ENCODE measurements around the gene SH3BP5L. TPM values are rescaled to one million over a fixed set of nuclear protein-coding genes. Genes with fewer than 3 reads are reported as not detected.

The SH3BP5L gene
- total RNA-seq, 1 donor from 2014 or later, result 21.3 TPM

DNA sequence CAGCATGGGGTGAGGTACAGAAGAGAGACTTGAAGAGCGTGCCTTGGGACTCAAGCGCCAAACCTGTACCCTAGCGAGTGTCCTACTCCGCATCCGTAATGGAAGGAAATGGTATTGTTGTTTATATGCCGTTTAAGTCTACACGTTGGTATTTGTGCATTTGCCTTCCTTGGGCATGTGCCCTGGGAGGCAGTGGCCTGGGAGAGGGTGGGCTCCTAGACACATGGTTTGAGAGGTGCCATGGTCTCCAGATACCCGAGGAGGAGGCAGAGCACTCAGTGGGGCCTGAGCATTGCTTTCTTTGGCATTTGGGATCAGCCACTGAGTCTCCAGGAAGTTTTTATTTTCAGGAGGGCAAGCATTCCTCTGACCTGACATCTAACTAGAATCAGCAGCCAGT is 18.8 kb upstream of the SH3BP5L start:
- H3K9me3 ChIP-seq, result no peaks in the 10 kb centered on the region
- H3K4me1 ChIP-seq, result peaks cover 29% of the 10 kb centered on the region
- no peak for ATAC-seq
- TF ChIP-seq, protein P1, sequence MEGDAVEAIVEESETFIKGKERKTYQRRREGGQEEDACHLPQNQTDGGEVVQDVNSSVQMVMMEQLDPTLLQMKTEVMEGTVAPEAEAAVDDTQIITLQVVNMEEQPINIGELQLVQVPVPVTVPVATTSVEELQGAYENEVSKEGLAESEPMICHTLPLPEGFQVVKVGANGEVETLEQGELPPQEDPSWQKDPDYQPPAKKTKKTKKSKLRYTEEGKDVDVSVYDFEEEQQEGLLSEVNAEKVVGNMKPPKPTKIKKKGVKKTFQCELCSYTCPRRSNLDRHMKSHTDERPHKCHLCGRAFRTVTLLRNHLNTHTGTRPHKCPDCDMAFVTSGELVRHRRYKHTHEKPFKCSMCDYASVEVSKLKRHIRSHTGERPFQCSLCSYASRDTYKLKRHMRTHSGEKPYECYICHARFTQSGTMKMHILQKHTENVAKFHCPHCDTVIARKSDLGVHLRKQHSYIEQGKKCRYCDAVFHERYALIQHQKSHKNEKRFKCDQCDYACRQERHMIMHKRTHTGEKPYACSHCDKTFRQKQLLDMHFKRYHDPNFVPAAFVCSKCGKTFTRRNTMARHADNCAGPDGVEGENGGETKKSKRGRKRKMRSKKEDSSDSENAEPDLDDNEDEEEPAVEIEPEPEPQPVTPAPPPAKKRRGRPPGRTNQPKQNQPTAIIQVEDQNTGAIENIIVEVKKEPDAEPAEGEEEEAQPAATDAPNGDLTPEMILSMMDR (IDR thresholded peaks at IDR 0.05), result no peak
- intact Hi-C loops (cut with DNase I), result no loop called here
- DNase-seq, result no peak
- H3K36me3 ChIP-seq, result peaks cover 53% of the 10 kb centered on the region
- H3K27ac ChIP-seq, result no peak overlapping the region
- H3K27me3 ChIP-seq, result no peaks in the 10 kb centered on the region
- H3K4me3 ChIP-seq, result no peak overlapping the region

DNA sequence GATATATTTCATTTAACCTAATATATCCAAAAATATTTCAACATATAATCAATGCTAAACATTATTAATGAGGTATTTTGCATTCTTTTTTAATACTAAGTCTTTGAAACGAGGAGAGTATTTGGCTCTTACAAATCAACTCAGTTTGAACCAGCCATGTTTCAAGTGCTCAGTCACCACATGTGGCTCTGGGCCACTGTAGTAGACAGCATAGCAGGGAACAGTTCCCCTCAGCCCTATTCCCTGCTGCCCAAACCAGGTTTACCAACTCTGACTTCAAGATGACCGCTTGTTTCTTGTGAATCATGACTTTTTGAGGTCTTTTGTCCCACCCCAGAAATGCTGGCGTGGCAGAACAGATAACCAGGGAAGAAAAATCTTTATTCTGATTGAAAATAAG is 18.0 kb upstream of the SH3BP5L start:
- no peak overlapping the region for H3K4me3 ChIP-seq
- ATAC-seq (no peak), DNase-seq (no peak)
- intact Hi-C loops (cut with DNase I), result no loop called here
- peaks cover 32% of the 10 kb centered on the region for H3K4me1 ChIP-seq
- H3K27ac ChIP-seq, result no peak overlapping the region
- no peaks in the 10 kb centered on the region for H3K9me3 ChIP-seq
- peaks cover 45% of the 10 kb centered on the region for H3K36me3 ChIP-seq
- TF ChIP-seq, protein P1 (IDR thresholded peaks at IDR 0.05), result no peak
- no peaks in the 10 kb centered on the region for H3K27me3 ChIP-seq

DNA sequence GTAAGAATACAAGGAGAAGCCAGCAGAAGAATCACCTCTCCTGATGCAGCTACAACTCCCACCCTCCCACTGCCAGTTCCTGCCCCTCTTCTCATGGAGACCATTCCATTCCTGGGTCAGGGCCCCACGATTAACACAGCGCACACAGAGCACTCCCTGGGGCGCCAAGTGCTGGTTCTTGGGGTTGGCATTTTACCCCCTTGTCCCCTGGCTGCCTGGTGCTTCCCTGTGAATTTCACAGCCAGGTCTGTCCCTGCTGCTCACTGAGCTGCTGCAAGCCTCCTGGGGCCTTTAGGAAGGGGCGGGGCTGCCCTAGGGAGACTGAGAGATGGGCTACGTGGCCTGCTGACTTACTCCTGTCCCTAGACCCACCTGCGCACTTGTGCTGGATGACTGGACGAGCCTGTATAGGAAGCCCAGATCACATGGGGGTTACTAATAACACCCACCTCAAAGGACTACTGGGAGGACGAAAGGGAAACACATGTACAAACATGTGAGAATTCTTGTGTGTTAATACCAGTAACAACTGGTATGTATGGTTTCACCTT is 17.1 kb upstream of the SH3BP5L start:
- H3K27me3 ChIP-seq, result no peaks in the 10 kb centered on the region
- no peaks in the 10 kb centered on the region for H3K9me3 ChIP-seq
- no peak overlapping the region for H3K4me3 ChIP-seq
- H3K27ac ChIP-seq, result no peak overlapping the region
- ATAC-seq, result no peak
- TF ChIP-seq, protein P1 (IDR thresholded peaks at IDR 0.05), result no peak
- DNase-seq, result no peak
- intact Hi-C loops (cut with DNase I), result no loop called here
- H3K36me3 ChIP-seq, result peaks cover 36% of the 10 kb centered on the region
- H3K4me1 ChIP-seq, result peaks cover 32% of the 10 kb centered on the region

DNA sequence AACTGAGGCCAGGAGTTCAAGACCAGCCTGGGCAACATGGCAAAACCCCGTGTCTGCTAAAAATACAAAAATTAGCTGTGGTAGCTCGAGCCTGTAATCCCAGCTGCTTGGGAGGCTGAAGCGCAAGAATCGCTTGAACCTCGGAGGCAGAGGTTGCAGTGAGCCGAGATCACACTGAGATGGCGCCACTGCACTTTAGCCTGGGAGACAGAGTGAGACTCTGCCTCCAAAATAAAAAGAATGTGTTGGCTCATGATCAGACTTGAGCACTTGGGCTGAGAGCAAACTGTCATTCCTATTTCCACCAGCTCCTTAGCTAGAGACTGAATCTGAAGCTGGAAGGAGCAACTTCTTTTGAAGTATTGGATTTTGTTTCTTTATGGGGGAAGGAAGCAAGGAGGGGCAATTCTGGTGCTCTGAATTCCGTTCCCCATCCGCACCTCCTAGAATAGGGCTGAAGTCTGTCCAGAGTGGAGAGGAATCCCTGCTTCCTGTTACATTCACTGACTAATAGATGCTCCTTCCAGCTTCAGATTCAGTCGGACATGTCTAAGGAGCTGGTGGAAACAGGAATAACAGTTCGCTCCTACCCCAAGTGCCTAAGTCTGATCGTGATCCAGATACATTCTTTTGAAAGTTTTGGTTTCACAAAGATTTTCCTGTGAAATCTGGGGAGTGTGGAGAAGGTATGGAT is 16.1 kb upstream of the SH3BP5L start:
- ATAC-seq, result no peak
- intact Hi-C loops (cut with DNase I), result no loop called here
- Histone ChIP-seq H3K4me1 (peaks cover 38% of the 10 kb centered on the region), H3K36me3 (peaks cover 26% of the 10 kb centered on the region), H3K9me3 (no peaks in the 10 kb centered on the region), H3K4me3 (no peak overlapping the region), H3K27ac (no peak overlapping the region), H3K27me3 (no peaks in the 10 kb centered on the region)
- TF ChIP-seq, protein P1 (IDR thresholded peaks at IDR 0.05), result peak; percentile 63
- no peak for DNase-seq

DNA sequence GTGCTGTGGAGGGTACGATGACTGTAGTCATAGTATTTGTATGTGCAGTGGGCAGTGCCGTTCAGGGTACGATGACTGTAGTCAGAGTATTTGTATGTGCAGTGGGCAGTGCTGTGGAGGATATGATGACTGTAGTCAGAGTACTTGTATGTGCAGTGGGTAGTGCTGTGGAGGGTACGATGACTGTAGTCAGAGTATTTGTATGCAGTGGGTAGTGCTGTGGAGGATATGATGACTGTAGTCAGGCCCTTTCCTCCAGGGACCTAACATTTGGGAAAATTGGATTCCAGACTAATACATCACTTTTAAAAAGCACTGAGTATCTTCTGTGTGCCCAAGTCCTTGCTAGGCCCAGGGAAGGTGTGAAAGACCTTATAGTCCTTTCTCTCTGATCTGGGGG is 15.2 kb upstream of the SH3BP5L start:
- no peak overlapping the region for H3K27ac ChIP-seq
- no peak for ATAC-seq
- TF ChIP-seq, protein P1 (IDR thresholded peaks at IDR 0.05), result no peak
- peaks cover 38% of the 10 kb centered on the region for H3K4me1 ChIP-seq
- no peaks in the 10 kb centered on the region for H3K9me3 ChIP-seq
- no peak for DNase-seq
- H3K36me3 ChIP-seq, result peaks cover 17% of the 10 kb centered on the region
- no peaks in the 10 kb centered on the region for H3K27me3 ChIP-seq
- H3K4me3 ChIP-seq, result no peak overlapping the region
- intact Hi-C loops (cut with DNase I), result no loop called here
